Ovary (tissue), 9 donors: ENCODE results near the gene GPC3. TPM values are rescaled to one million over a fixed set of nuclear protein-coding genes. Genes with fewer than 3 reads are reported as not detected.

Experiments used
- DNase-seq, 5 donors: peaks; one replicate each; pipeline ENCODE4 v3.0.0-alpha.2; 2019 to 2020
- H3K27ac ChIP-seq, 2 donors: fragments of 200-600 bp; one replicate each; pipeline versions ENCODE4 v1.5.1 to v1.8.0; 2019 to 2022
- H3K27me3 ChIP-seq: fragments of 200-600 bp; one replicate; pipeline ENCODE4 v1.8.0; 2022
- H3K36me3 ChIP-seq: fragments of 200-600 bp; sonication (generic); one replicate; pipeline ENCODE4 v1.5.1; 2019
- H3K4me1 ChIP-seq: one replicate; pipeline ENCODE4 v1.8.1; 2013; ENCODE audit warnings: mild to moderate bottlenecking, moderate library complexity; ENCODE audit not compliant: insufficient read depth
- H3K4me3 ChIP-seq: fragments of 200-600 bp; sonication (generic); one replicate; pipeline ENCODE4 v1.5.1; 2017
- H3K9me3 ChIP-seq, 2 donors: fragments of 200-600 bp in 1 of 2; sonication (generic) in 1 of 2; one replicate each; pipeline versions ENCODE4 v1.5.1 to v1.8.1; 2013 to 2019; ENCODE audit warnings: mild to moderate bottlenecking in 1 of 2, moderate library complexity in 1 of 2
- CTCF ChIP-seq, 3 donors: fragments of 450-650 bp in 2 of 3; fragments of 200-600 bp in 1 of 3; IDR thresholded peaks; one replicate each; pipeline versions ENCODE4 v1.5.1 to v1.8.0; 2016 to 2022; ENCODE audit warnings: antibody characterized with exemption in 3 of 3, mild to moderate bottlenecking in 1 of 3
- EP300 ChIP-seq: sonication (generic); formaldehyde crosslinking; IDR thresholded peaks from one replicate; pipeline ENCODE4 v1.6.1; 2017; ENCODE audit warnings: antibody characterized with exemption
- POLR2A ChIP-seq: fragments of 450-650 bp; IDR thresholded peaks from one replicate; pipeline ENCODE4 v1.6.1; 2017; ENCODE audit warnings: antibody characterized with exemption, mild to moderate bottlenecking, moderate library complexity
- WGBS, 3 donors: extraction: QIAGEN DNeasy Blood & Tissue Kit in 1 of 3; methylation state at CpG; one replicate each; pipeline versions ENCODE4 v1.1.5 to v1.1.7; 2013 to 2017; 5-methylcytosine and 5-hydroxymethylcytosine counted together
- intact Hi-C, 4 donors: fragments of 100-400 bp; cut with DNase I; formaldehyde crosslinking; loops; one replicate each; pipeline versions ENCODE4 v1.11.0 to v1.15.1; 2022 to 2023
- polyA plus RNA-seq, 2 donors: library from polyadenylated mRNA; stranded (reverse); fragments of 200-250 nt in 1 of 2; fragments of 350-450 nt in 1 of 2; fragmentation: Illumina TruSeq in 1 of 2; extraction: RNeasy Lipid Tissue Mini Kit (QIAGEN cat#74804) in 1 of 2; gene quantifications; one replicate each; pipeline ENCODE4 v1.2.3, GENCODE V29; 2013 to 2014
- total RNA-seq, 7 donors: library from RNA; depleted of rRNA in 2 of 7; stranded (reverse); fragments of >200 nt in 2 of 7; fragmentation: NEBNext Ultra II Directional in 3 of 7; extraction: Animal tissue kit (Norgen Biotek cat#: 25700) in 3 of 7; gene quantifications; one replicate each; pipeline versions ENCODE4 v1.1.0 to v1.2.4, GENCODE V29; 2016 to 2023
- donor health status: DM: no; HTN: no; CAD: no; lungs with moderate emphysema.
- donor health status: DM: no; HTN: no; CAD: no.
- donor health status: Bipolar disorder and iron deficiency.
- donor health status: DM: yes; HTN: yes; CAD: no.
- donor health status: DM: no; HTN: no; CAD: no.
- donor health status: DM: yes; HTN: yes; CAD: no.

The GPC3 gene
- total and polyA plus RNA-seq, 9 donors = 4.5 to 91.8 (median 12.1) TPM

GRCh38 chrX:134013524-134013923 is 28.1 kb upstream of the GPC3 start:
- 69 to 76% (median 75%) methylated on average over 4 of the region's 4 CpGs for WGBS, 3 donors
- Histone ChIP-seq H3K9me3 (no peaks in the 10 kb centered on the region), H3K36me3 (no peaks in the 10 kb centered on the region), H3K4me1 (no peaks in the 10 kb centered on the region), H3K4me3 (no peak overlapping the region), H3K27ac (no peak overlapping the region), H3K27me3 (no peaks in the 10 kb centered on the region)
- no peak for TF ChIP-seq POLR2A
- TF ChIP-seq CTCF (IDR thresholded peaks at IDR 0.05) = no peak
- no peak for TF ChIP-seq EP300
- DNase-seq = no peak
- intact Hi-C loops = no loop called here

- Histone ChIP-seq H3K27me3 (no peaks in the 10 kb centered on the region), H3K27ac (no peak overlapping the region), H3K9me3 (no peaks in the 10 kb centered on the region), H3K36me3 (no peaks in the 10 kb centered on the region), H3K4me1 (no peaks in the 10 kb centered on the region), H3K4me3 (no peak overlapping the region)
- intact Hi-C loops = no loop called here
- DNase-seq = no peak
- WGBS, 3 donors = 7 to 19% (median 14%) methylated on average over 1 of the region's 1 CpG
- TF ChIP-seq CTCF (IDR thresholded peaks at IDR 0.05) (no peak), EP300 (no peak), POLR2A (no peak)
Measured at GRCh38 chrX:134013092-134013497, 27.7 kb upstream of the GPC3 start.

GRCh38 chrX:134010690-134011089 is 25.3 kb upstream of the GPC3 start:
- intact Hi-C loops = no loop called here
- TF ChIP-seq CTCF (IDR thresholded peaks at IDR 0.05) (no peak), POLR2A (no peak), EP300 (no peak)
- Histone ChIP-seq H3K9me3 (no peaks in the 10 kb centered on the region), H3K27me3 (no peaks in the 10 kb centered on the region), H3K4me3 (no peak overlapping the region), H3K4me1 (peaks cover 3% of the 10 kb centered on the region), H3K36me3 (no peaks in the 10 kb centered on the region), H3K27ac (no peak overlapping the region)
- DNase-seq = no peak
- 31 to 61% (median 50%) methylated on average over 1 of the region's 1 CpG for WGBS, 3 donors

GRCh38 chrX:134007716-134008115 is 22.3 kb upstream of the GPC3 start:
- no peak for DNase-seq
- intact Hi-C loops = no loop called here

More at GRCh38 chrX:134007716-134008115, 22.3 kb upstream of the GPC3 start:
- H3K4me1 ChIP-seq = peaks cover 3% of the 10 kb centered on the region
- H3K36me3 ChIP-seq = no peaks in the 10 kb centered on the region
- no peak for TF ChIP-seq CTCF (IDR thresholded peaks at IDR 0.05)
- TF ChIP-seq POLR2A = no peak
- TF ChIP-seq EP300 = no peak
- no peaks in the 10 kb centered on the region for H3K9me3 ChIP-seq
- no peak overlapping the region for H3K4me3 ChIP-seq
- 47 to 60% (median 59%) methylated on average over 1 of the region's 1 CpG for WGBS, 3 donors
- no peaks in the 10 kb centered on the region for H3K27me3 ChIP-seq
- H3K27ac ChIP-seq = no peak overlapping the region
